K562 (cell line): ENCODE data around the gene TENM4.

Experiments
- EZH2 ChIP-seq: IDR thresholded peaks from 2 replicates; pipeline ENCODE4 v1.6.1; 2012; ENCODE audit warnings: low read depth, mild to moderate bottlenecking, inconsistent platforms, low read length, borderline replicate concordance
- NCOA2 ChIP-seq, 2 experiments: fragments of 450-650 bp; IDR thresholded peaks; 2 replicates each; pipeline ENCODE4 v1.6.1; 2018; ENCODE audit warnings: mild to moderate bottlenecking in 2 of 2, moderate library complexity in 1 of 2; ENCODE audit not compliant: partially characterized antibody in 2 of 2
- NR2C1 ChIP-seq, 2 experiments: fragments of 450-650 bp; IDR thresholded peaks; 2 replicates each; pipeline ENCODE4 v1.6.1; 2017; ENCODE audit warnings: mild to moderate bottlenecking in 2 of 2, antibody characterized with exemption in 1 of 2, inconsistent platforms in 1 of 2, missing compliant biosample characterization in 1 of 2, missing genetic modification characterization in 1 of 2
- POLR2A ChIP-seq: fragments of 450-650 bp; conservative IDR thresholded peaks from 2 replicates; pipeline ENCODE4 v1.6.1; 2016
- RAD21 ChIP-seq, 2 experiments: fragments of 250-450 bp in 1 of 2; fragments of 450-650 bp in 1 of 2; sonication (Bioruptor Pico) in 1 of 2; formaldehyde crosslinking in 1 of 2; IDR thresholded peaks in 1 of 2; conservative IDR thresholded peaks in 1 of 2; 2 replicates each; pipeline versions ENCODE4 v1.4.0 to v1.8.0; 2020 to 2022; ENCODE audit warnings: mild to moderate bottlenecking in 2 of 2, moderate library complexity in 1 of 2
- RFX5 ChIP-seq: IDR thresholded peaks from 2 replicates; pipeline ENCODE4 v1.6.1; 2011; ENCODE audit warnings: low read depth, mild to moderate bottlenecking, improper control_type of control experiment, low read length

- TF ChIP-seq EZH2 (no peak), RFX5 (no peak), POLR2A (no peak), NR2C1 (IDR thresholded peaks at IDR 0.05) (no peak), NR2C1 (tag; IDR thresholded peaks at IDR 0.05) (no peak), RAD21 (CRISPR knock-in tag; conservative IDR thresholded peaks at IDR 0.05 in 1 of 2, IDR thresholded peaks at IDR 0.05 in 1 of 2) (no peak), NCOA2 (IDR thresholded peaks at IDR 0.05; ENCODE audit: partially characterized antibody in 2 of 2) (no peak)
Observed at GRCh38 chr11:78973876-78974275, 467.0 kb downstream of the TENM4 start.
